Keratinocyte (primary cell): ENCODE measurements around the gene INHBC. TPM values are rescaled to one million over a fixed set of nuclear protein-coding genes. Genes with fewer than 3 reads are reported as not detected.

Experiments
- DNase-seq: peaks from one replicate; pipeline ENCODE4 v3.0.0-alpha.2; 2011; ENCODE audit warnings: low read depth, missing footprints, low spot score
- FAIRE-seq: peaks from 2 replicates; lab custom pipeline; 2011; peaks lifted over from hg19 to GRCh38; lab: Jason Lieb, UNC
- H2AFZ ChIP-seq: 2 replicates; pipeline ENCODE4 v1.6.0; 2012; ENCODE audit warnings: low read length, control low read depth, inconsistent platforms; ENCODE audit not compliant: control insufficient read depth
- H3K27ac ChIP-seq: 2 replicates; pipeline ENCODE4 v1.5.1; 2011; ENCODE audit warnings: low read length; ENCODE audit not compliant: control insufficient read depth, insufficient read depth
- H3K27me3 ChIP-seq: 3 replicates; pipeline ENCODE4 v1.6.0; 2011; ENCODE audit warnings: low read length; ENCODE audit not compliant: control insufficient read depth, insufficient read depth; ENCODE audit errors: extremely low read depth
- H3K36me3 ChIP-seq, 2 experiments: 2 replicates in 1 of 2; 3 replicates in 1 of 2; pipeline ENCODE4 v1.5.1; 2011; ENCODE audit warnings: low read length in 2 of 2, mild to moderate bottlenecking in 1 of 2; ENCODE audit not compliant: control insufficient read depth in 2 of 2, insufficient read depth in 2 of 2; ENCODE audit errors: extremely low read depth in 1 of 2
- H3K4me1 ChIP-seq: 3 replicates; pipeline ENCODE4 v1.5.1; 2011; ENCODE audit warnings: low read length; ENCODE audit not compliant: control insufficient read depth, insufficient read depth; ENCODE audit errors: extremely low read depth
- H3K4me2 ChIP-seq: 3 replicates; pipeline ENCODE4 v1.6.0; 2011; ENCODE audit warnings: low read depth, low read length; ENCODE audit not compliant: control insufficient read depth, insufficient read depth; ENCODE audit errors: extremely low read depth
- H3K4me3 ChIP-seq, 3 experiments: fragments of 200-600 bp in 1 of 3; sonication (generic) in 1 of 3; 2 replicates in 2 of 3; 3 replicates in 1 of 3; pipeline ENCODE4 v1.5.1; 2011 to 2016; ENCODE audit warnings: low read length in 3 of 3, mild to moderate bottlenecking in 3 of 3, control low read depth in 2 of 3, inconsistent platforms in 1 of 3, low read depth in 1 of 3, mixed read lengths in 1 of 3, mixed run types in 1 of 3, moderate library complexity in 1 of 3; ENCODE audit not compliant: control insufficient read depth in 2 of 3, insufficient read depth in 2 of 3; ENCODE audit errors: extremely low read depth in 1 of 3
- H3K79me2 ChIP-seq: 2 replicates; pipeline ENCODE4 v1.6.0; 2012; ENCODE audit warnings: low read length; ENCODE audit not compliant: control insufficient read depth, insufficient read depth
- H3K9ac ChIP-seq: 3 replicates; pipeline ENCODE4 v1.6.0; 2011; ENCODE audit warnings: low read length; ENCODE audit not compliant: control insufficient read depth, insufficient read depth; ENCODE audit errors: extremely low read depth
- H3K9me1 ChIP-seq: 3 replicates; pipeline ENCODE4 v1.6.0; 2011; ENCODE audit warnings: low read length; ENCODE audit not compliant: control insufficient read depth, insufficient read depth; ENCODE audit errors: extremely low read depth
- H3K9me3 ChIP-seq: 2 replicates; pipeline ENCODE4 v1.5.1; 2012; ENCODE audit warnings: low read depth, low read length; ENCODE audit not compliant: control insufficient read depth
- H4K20me1 ChIP-seq: 3 replicates; pipeline ENCODE4 v1.6.0; 2011; ENCODE audit warnings: low read length; ENCODE audit not compliant: control insufficient read depth, insufficient read depth; ENCODE audit errors: extremely low read depth
- CTCF ChIP-seq, 3 experiments: IDR thresholded peaks in 1 of 3; conservative IDR thresholded peaks in 1 of 3; optimal IDR thresholded peaks in 1 of 3; 2 replicates in 2 of 3; 3 replicates in 1 of 3; pipeline versions ENCODE3 to v1.5.1; 2011; ENCODE audit warnings: low read length in 3 of 3, mild to moderate bottlenecking in 3 of 3, moderate library complexity in 2 of 3, control low read depth in 1 of 3, inconsistent platforms in 1 of 3; ENCODE audit not compliant: insufficient read depth in 2 of 3; ENCODE audit errors: extremely low read depth in 1 of 3
- EZH2 ChIP-seq: IDR thresholded peaks from one replicate; pipeline ENCODE4 v1.6.1; 2012; ENCODE audit warnings: inconsistent platforms, mild to moderate bottlenecking, low read length, moderate library complexity
- dilution Hi-C: fragments of 300-500 bp; cut with MboI; formaldehyde crosslinking; loops from one replicate; pipeline ENCODE4 v1.7.0; 2020; ENCODE audit warnings: low sequenced_read_pairs; ENCODE audit not compliant: extremely low pct_ligation_motif_present
- polyA plus RNA-seq, 5 experiments: library from polyadenylated mRNA; depleted of rRNA in 3 of 5; stranded (reverse) in 3 of 5; stranded (forward) in 1 of 5; unstranded in 1 of 5; fragments of >200 nt; gene quantifications; 1 replicate in 1 of 5; 2 replicates in 3 of 5; 3 replicates in 1 of 5; pipeline versions ENCODE4 v1.2.1 to v1.2.3, GENCODE V29; 2011 to 2012; ENCODE audit warnings: missing spikeins in 2 of 5, low read depth in 1 of 5, low replicate concordance in 1 of 5

INHBC gene
- polyA plus RNA-seq, 1 donor (not counting 4 experiments of a cell fraction or from before 2014, with no cell fraction given): 0.04 TPM

- Histone ChIP-seq H3K27ac (no peak overlapping the region), H3K4me1 (peaks cover 8% of the 10 kb centered on the region)
- dilution Hi-C loops: no loop called here
Measured at GRCh38 chr12:57451233-57451778, 16.7 kb downstream of the INHBC start.

GRCh38 chr12:57452181-57452936, 17.8 kb downstream of the INHBC start:
- TF ChIP-seq CTCF (optimal IDR thresholded peaks at IDR 0.05 in 1 of 3, IDR thresholded peaks at IDR 0.05 in 1 of 3, conservative IDR thresholded peaks at IDR 0.05 in 1 of 3; ENCODE audit: extremely low read depth in 1 of 3, insufficient read depth in 2 of 3, low read length in 3 of 3): no peak
- TF ChIP-seq EZH2: no peak

More at GRCh38 chr12:57451233-57451778, 16.7 kb downstream of the INHBC start:
- H3K4me2 ChIP-seq: no peak overlapping the region
- no peak overlapping the region for H2AFZ ChIP-seq
- no peaks in the 10 kb centered on the region for H3K79me2 ChIP-seq
- no peak for TF ChIP-seq CTCF (optimal IDR thresholded peaks at IDR 0.05 in 1 of 3, IDR thresholded peaks at IDR 0.05 in 1 of 3, conservative IDR thresholded peaks at IDR 0.05 in 1 of 3; ENCODE audit: extremely low read depth in 1 of 3, insufficient read depth in 2 of 3, low read length in 3 of 3)
- TF ChIP-seq EZH2: no peak
- H3K36me3 ChIP-seq: no peaks in the 10 kb centered on the region
- no peaks in the 10 kb centered on the region for H4K20me1 ChIP-seq
- DNase-seq (no peak), FAIRE-seq (no peak)
- no peak overlapping the region for H3K9ac ChIP-seq
- no peaks in the 10 kb centered on the region for H3K9me3 ChIP-seq
- no peaks in the 10 kb centered on the region for H3K9me1 ChIP-seq
- no peak overlapping the region for H3K4me3 ChIP-seq
- H3K27me3 ChIP-seq: peaks cover 7% of the 10 kb centered on the region

More at GRCh38 chr12:57452181-57452936, 17.8 kb downstream of the INHBC start:
- Histone ChIP-seq H3K79me2 (no peaks in the 10 kb centered on the region), H3K9me1 (no peaks in the 10 kb centered on the region), H3K4me3 (no peak overlapping the region), H3K9me3 (no peaks in the 10 kb centered on the region), H3K4me2 (no peak overlapping the region), H3K4me1 (peaks cover 12% of the 10 kb centered on the region), H2AFZ (no peak overlapping the region), H4K20me1 (no peaks in the 10 kb centered on the region), H3K36me3 (no peaks in the 10 kb centered on the region), H3K27ac (no peak overlapping the region), H3K9ac (no peak overlapping the region), H3K27me3 (peaks cover 7% of the 10 kb centered on the region)
- dilution Hi-C loops: no loop called here
- FAIRE-seq (no peak), DNase-seq (no peak)
